Fibroblast of lung (primary cell): Measurements from ENCODE around the gene EXOC1L. TPM values are rescaled to one million over a fixed set of nuclear protein-coding genes. Genes with fewer than 3 reads are reported as not detected.

Source experiments
- DNase-seq, 2 donors: peaks; one replicate each; pipeline versions ENCODE4 v3.0.0 to v3.0.0-alpha.2; 2010; ENCODE audit warnings: low read depth in 2 of 2
- H2AFZ ChIP-seq: 2 replicates; pipeline ENCODE4 v1.5.1; 2012; ENCODE audit warnings: low read length, control low read depth, inconsistent platforms
- H3K27ac ChIP-seq: 2 replicates; pipeline ENCODE4 v1.5.1; 2011; ENCODE audit warnings: low read length, control low read depth; ENCODE audit not compliant: insufficient read depth
- H3K27me3 ChIP-seq: 2 replicates; pipeline ENCODE4 v1.5.1; 2011; ENCODE audit warnings: mild to moderate bottlenecking, low read length; ENCODE audit not compliant: control insufficient read depth, insufficient read depth
- H3K36me3 ChIP-seq: 2 replicates; pipeline ENCODE4 v1.5.1; 2011; ENCODE audit warnings: low read length; ENCODE audit not compliant: control insufficient read depth, insufficient read depth
- H3K4me1 ChIP-seq: 2 replicates; pipeline ENCODE4 v1.5.1; 2011; ENCODE audit warnings: low read length; ENCODE audit not compliant: control insufficient read depth, insufficient read depth; ENCODE audit errors: extremely low read depth
- H3K4me2 ChIP-seq: 2 replicates; pipeline ENCODE4 v1.5.1; 2011; ENCODE audit warnings: low read length, control low read depth; ENCODE audit not compliant: insufficient read depth; ENCODE audit errors: extremely low read depth
- H3K4me3 ChIP-seq, 4 experiments: fragments of 200-600 bp in 1 of 4; sonication (generic) in 1 of 4; replicated peaks in 1 of 4; 2 replicates each; pipeline ENCODE4 v1.5.1; 2011 to 2016; ENCODE audit warnings: low read length in 4 of 4, low read depth in 3 of 4, mild to moderate bottlenecking in 3 of 4, control low read depth in 2 of 4, inconsistent platforms in 1 of 4, mixed read lengths in 1 of 4; ENCODE audit not compliant: insufficient read depth in 1 of 4; ENCODE audit errors: control extremely low read depth in 1 of 4
- H3K79me2 ChIP-seq: 2 replicates; pipeline ENCODE4 v1.5.1; 2012; ENCODE audit warnings: mild to moderate bottlenecking, low read length, inconsistent platforms; ENCODE audit not compliant: control insufficient read depth, insufficient read depth
- H3K9ac ChIP-seq: 2 replicates; pipeline ENCODE4 v1.5.1; 2011; ENCODE audit warnings: mild to moderate bottlenecking, low read length, control low read depth; ENCODE audit not compliant: insufficient read depth
- H3K9me3 ChIP-seq: 2 replicates; pipeline ENCODE4 v1.5.1; 2012; ENCODE audit warnings: low read depth, low read length; ENCODE audit not compliant: control insufficient read depth, insufficient read depth
- H4K20me1 ChIP-seq: 2 replicates; pipeline ENCODE4 v1.5.1; 2011; ENCODE audit warnings: low read length; ENCODE audit not compliant: control insufficient read depth, insufficient read depth; ENCODE audit errors: extremely low read depth
- EZH2 ChIP-seq: IDR thresholded peaks from 2 replicates; pipeline ENCODE4 v1.5.1; 2012; ENCODE audit warnings: low read length, control low read depth, mild to moderate bottlenecking; ENCODE audit errors: missing control alignments
- polyA plus RNA-seq, 2 donors: library from polyadenylated mRNA; depleted of rRNA in 1 of 2; stranded (reverse) in 1 of 2; unstranded in 1 of 2; fragments of >200 nt; gene quantifications; 2 replicates each; pipeline ENCODE4 v1.2.1, GENCODE V29; 2011 to 2012; ENCODE audit warnings: missing spikeins in 1 of 2
- total RNA-seq: library from RNA; depleted of rRNA; stranded (reverse); fragments of >200 nt; gene quantifications from 2 replicates; pipeline ENCODE4 v1.2.1, GENCODE V29; 2014
- TF ChIP-seq, protein P1 (sequence below), 2 donors: IDR thresholded peaks in 1 of 2; conservative IDR thresholded peaks in 1 of 2; 1 replicate in 1 of 2; 2 replicates in 1 of 2; pipeline ENCODE4 v1.5.1; 2011 to 2012; ENCODE audit warnings: low read length in 2 of 2, control low read depth in 1 of 2, inconsistent platforms in 1 of 2, low read depth in 1 of 2, mild to moderate bottlenecking in 1 of 2

Gene EXOC1L
- total and polyA plus RNA-seq, 2 donors (not counting 1 experiment from before 2014, with no cell fraction given): not detected

- no peaks in the 10 kb centered on the region for H4K20me1 ChIP-seq
- H3K4me1 ChIP-seq: no peaks in the 10 kb centered on the region
- DNase-seq: no peak
- no peak overlapping the region for H3K4me3 ChIP-seq
- H3K9ac ChIP-seq: no peak overlapping the region
- H3K79me2 ChIP-seq: no peaks in the 10 kb centered on the region
- H3K27me3 ChIP-seq: peaks cover 8% of the 10 kb centered on the region
- no peak overlapping the region for H3K4me2 ChIP-seq
- no peak overlapping the region for H2AFZ ChIP-seq
- no peak overlapping the region for H3K27ac ChIP-seq
- no peaks in the 10 kb centered on the region for H3K36me3 ChIP-seq
- no peaks in the 10 kb centered on the region for H3K9me3 ChIP-seq
- no peak for TF ChIP-seq EZH2
- TF ChIP-seq, protein P1, sequence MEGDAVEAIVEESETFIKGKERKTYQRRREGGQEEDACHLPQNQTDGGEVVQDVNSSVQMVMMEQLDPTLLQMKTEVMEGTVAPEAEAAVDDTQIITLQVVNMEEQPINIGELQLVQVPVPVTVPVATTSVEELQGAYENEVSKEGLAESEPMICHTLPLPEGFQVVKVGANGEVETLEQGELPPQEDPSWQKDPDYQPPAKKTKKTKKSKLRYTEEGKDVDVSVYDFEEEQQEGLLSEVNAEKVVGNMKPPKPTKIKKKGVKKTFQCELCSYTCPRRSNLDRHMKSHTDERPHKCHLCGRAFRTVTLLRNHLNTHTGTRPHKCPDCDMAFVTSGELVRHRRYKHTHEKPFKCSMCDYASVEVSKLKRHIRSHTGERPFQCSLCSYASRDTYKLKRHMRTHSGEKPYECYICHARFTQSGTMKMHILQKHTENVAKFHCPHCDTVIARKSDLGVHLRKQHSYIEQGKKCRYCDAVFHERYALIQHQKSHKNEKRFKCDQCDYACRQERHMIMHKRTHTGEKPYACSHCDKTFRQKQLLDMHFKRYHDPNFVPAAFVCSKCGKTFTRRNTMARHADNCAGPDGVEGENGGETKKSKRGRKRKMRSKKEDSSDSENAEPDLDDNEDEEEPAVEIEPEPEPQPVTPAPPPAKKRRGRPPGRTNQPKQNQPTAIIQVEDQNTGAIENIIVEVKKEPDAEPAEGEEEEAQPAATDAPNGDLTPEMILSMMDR (conservative IDR thresholded peaks at IDR 0.05 in 1 of 2, IDR thresholded peaks at IDR 0.05 in 1 of 2; ENCODE audit: low read depth in 1 of 2, low read length in 2 of 2): no peak
Observed at GRCh38 chr4:55795341-55795740, 24.2 kb upstream of the EXOC1L start.

DNA sequence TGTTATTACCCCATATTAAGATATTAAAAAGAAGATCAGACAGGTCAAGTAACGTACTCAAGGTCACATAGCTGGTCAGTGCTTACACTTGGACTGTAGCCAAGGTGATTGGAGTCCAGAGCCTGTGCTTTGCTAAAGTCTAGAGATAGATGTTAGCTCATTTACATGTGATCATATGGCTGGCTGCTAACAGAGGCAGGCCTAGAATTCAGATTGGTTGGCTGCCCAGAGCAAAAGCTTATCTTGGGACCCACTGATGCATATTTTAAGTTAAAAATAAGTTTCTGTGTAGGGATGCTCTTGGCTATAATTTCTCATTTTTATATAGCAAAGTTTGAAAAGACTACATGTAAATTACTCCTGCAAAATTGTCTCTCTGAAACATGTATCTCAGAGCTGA, 18.1 kb upstream of the EXOC1L start:
- no peak for DNase-seq
- Histone ChIP-seq H3K27ac (no peak overlapping the region), H3K27me3 (peaks cover 2% of the 10 kb centered on the region), H3K4me3 (no peak overlapping the region), H3K9me3 (no peaks in the 10 kb centered on the region), H3K9ac (no peak overlapping the region), H3K4me1 (no peaks in the 10 kb centered on the region), H3K4me2 (no peak overlapping the region), H3K36me3 (no peaks in the 10 kb centered on the region), H3K79me2 (no peaks in the 10 kb centered on the region), H2AFZ (no peak overlapping the region), H4K20me1 (no peaks in the 10 kb centered on the region)
- TF ChIP-seq, protein P1 (conservative IDR thresholded peaks at IDR 0.05 in 1 of 2, IDR thresholded peaks at IDR 0.05 in 1 of 2; ENCODE audit: low read depth in 1 of 2, low read length in 2 of 2): no peak
- TF ChIP-seq EZH2: no peak

GRCh38 chr4:55807556-55807955, 12.0 kb upstream of the EXOC1L start:
- no peak overlapping the region for H3K4me3 ChIP-seq
- H2AFZ ChIP-seq: no peak overlapping the region
- no peaks in the 10 kb centered on the region for H3K36me3 ChIP-seq
- H3K27ac ChIP-seq: no peak overlapping the region
- H3K9me3 ChIP-seq: no peaks in the 10 kb centered on the region
- no peak for TF ChIP-seq EZH2
- TF ChIP-seq, protein P1 (conservative IDR thresholded peaks at IDR 0.05 in 1 of 2, IDR thresholded peaks at IDR 0.05 in 1 of 2; ENCODE audit: low read depth in 1 of 2, low read length in 2 of 2): no peak
- no peaks in the 10 kb centered on the region for H4K20me1 ChIP-seq
- H3K4me1 ChIP-seq: no peaks in the 10 kb centered on the region
- DNase-seq: no peak
- H3K9ac ChIP-seq: no peak overlapping the region
- no peak overlapping the region for H3K4me2 ChIP-seq
- no peaks in the 10 kb centered on the region for H3K79me2 ChIP-seq
- peaks cover 4% of the 10 kb centered on the region for H3K27me3 ChIP-seq
